H1 (cell line): ENCODE results near the gene RASAL1. TPM values are rescaled to one million over a fixed set of nuclear protein-coding genes. Genes with fewer than 3 reads are reported as not detected.

ENCODE experiments used
- ASH2L ChIP-seq: fragments of 200-600, 300-600 bp; sonication (generic); IDR thresholded peaks from one replicate; pipeline ENCODE4 v1.7.1; 2017; ENCODE audit warnings: low read length
- BRCA1 ChIP-seq: IDR thresholded peaks from 2 replicates; pipeline ENCODE4 v1.6.1; 2012; ENCODE audit warnings: low read depth, low read length, improper control_type of control experiment
- CBX5 ChIP-seq: fragments of 300-800, 300-1000 bp; sonication (generic); IDR thresholded peaks from 2 replicates; pipeline ENCODE4 v1.7.1; 2016; ENCODE audit warnings: antibody characterized with exemption, low read length, low read depth
- EP300 ChIP-seq, 2 experiments: IDR thresholded peaks; 1 replicate in 1 of 2; 2 replicates in 1 of 2; pipeline ENCODE4 v1.6.1; 2011 to 2012; ENCODE audit warnings: low read depth in 2 of 2, low read length in 2 of 2, mild to moderate bottlenecking in 2 of 2, borderline replicate concordance in 1 of 2, inconsistent platforms in 1 of 2, moderate library complexity in 1 of 2
- TBP ChIP-seq: IDR thresholded peaks from 2 replicates; pipeline ENCODE4 v1.6.1; 2011; ENCODE audit warnings: low read depth, low read length, improper control_type of control experiment
- polyA plus RNA-seq, 7 experiments: library from polyadenylated mRNA; depleted of rRNA in 3 of 7; stranded (reverse) in 5 of 7; unstranded in 2 of 7; fragments of >200 nt in 5 of 7; fragments of 200-250 nt in 2 of 7; gene quantifications; 1 replicate in 5 of 7; 2 replicates in 1 of 7; 4 replicates in 1 of 7; pipeline versions ENCODE4 v1.2.1 to v1.2.3, GENCODE V29; 2011 to 2013; ENCODE audit warnings: missing spikeins in 2 of 7, mixed read lengths in 2 of 7
- total RNA-seq: library from RNA; stranded (reverse); fragmentation: NEBNext Ultra II Directional; extraction: Animal tissue kit (Norgen Biotek cat#: 25700); gene quantifications from 2 replicates; pipeline ENCODE4 v1.2.1, GENCODE V29; 2021
- TF ChIP-seq, protein P1 (sequence below): fragments of 300-600 bp; sonication (generic); IDR thresholded peaks from 2 replicates; pipeline ENCODE4 v1.7.1; 2012; ENCODE audit warnings: low read length, moderate library complexity, mild to moderate bottlenecking, inconsistent platforms; ENCODE audit not compliant: insufficient replicate concordance

RASAL1 gene
- total and polyA plus RNA-seq, 2 of the 8 experiments (the other 6 are each of a cell fraction or from before 2014, with no cell fraction given), result 3.7 to 5.0 TPM

DNA sequence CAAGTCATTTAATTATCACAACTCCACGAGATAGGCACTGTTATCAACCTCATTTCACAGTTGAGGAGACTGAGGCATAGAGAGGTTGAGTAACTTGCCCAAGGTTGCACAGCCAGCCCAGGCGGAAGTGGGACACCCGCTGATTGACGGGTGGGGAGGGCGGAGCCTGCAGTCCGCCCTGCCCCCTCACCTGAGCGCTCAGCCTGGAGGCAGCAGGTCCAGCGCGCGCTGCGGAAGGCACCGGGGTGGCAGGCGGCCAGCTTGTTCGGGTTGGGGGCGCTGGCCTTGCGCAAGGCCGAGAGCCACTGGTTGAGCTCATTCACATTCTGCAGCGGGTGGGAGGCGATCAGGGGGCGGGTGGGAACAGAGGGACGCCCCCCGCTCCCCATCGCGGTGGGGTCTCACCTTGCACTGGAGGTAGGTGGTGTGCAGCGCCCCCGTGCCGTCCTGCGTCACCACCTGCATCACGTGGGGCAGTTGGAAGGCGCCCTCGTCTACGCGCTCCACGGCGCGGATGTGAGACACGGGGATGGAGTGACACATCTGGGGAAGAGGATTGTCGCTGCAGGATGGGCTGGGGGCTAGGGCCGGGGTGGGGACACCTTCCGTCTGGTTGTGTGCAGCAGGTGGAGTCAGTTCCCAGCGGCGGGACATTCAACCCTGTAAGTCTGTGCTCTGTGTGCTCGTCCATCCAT is 31.7 kb downstream of the RASAL1 start (continued):
- peak; percentile 54 for TF ChIP-seq ASH2L
- TF ChIP-seq, protein P1, sequence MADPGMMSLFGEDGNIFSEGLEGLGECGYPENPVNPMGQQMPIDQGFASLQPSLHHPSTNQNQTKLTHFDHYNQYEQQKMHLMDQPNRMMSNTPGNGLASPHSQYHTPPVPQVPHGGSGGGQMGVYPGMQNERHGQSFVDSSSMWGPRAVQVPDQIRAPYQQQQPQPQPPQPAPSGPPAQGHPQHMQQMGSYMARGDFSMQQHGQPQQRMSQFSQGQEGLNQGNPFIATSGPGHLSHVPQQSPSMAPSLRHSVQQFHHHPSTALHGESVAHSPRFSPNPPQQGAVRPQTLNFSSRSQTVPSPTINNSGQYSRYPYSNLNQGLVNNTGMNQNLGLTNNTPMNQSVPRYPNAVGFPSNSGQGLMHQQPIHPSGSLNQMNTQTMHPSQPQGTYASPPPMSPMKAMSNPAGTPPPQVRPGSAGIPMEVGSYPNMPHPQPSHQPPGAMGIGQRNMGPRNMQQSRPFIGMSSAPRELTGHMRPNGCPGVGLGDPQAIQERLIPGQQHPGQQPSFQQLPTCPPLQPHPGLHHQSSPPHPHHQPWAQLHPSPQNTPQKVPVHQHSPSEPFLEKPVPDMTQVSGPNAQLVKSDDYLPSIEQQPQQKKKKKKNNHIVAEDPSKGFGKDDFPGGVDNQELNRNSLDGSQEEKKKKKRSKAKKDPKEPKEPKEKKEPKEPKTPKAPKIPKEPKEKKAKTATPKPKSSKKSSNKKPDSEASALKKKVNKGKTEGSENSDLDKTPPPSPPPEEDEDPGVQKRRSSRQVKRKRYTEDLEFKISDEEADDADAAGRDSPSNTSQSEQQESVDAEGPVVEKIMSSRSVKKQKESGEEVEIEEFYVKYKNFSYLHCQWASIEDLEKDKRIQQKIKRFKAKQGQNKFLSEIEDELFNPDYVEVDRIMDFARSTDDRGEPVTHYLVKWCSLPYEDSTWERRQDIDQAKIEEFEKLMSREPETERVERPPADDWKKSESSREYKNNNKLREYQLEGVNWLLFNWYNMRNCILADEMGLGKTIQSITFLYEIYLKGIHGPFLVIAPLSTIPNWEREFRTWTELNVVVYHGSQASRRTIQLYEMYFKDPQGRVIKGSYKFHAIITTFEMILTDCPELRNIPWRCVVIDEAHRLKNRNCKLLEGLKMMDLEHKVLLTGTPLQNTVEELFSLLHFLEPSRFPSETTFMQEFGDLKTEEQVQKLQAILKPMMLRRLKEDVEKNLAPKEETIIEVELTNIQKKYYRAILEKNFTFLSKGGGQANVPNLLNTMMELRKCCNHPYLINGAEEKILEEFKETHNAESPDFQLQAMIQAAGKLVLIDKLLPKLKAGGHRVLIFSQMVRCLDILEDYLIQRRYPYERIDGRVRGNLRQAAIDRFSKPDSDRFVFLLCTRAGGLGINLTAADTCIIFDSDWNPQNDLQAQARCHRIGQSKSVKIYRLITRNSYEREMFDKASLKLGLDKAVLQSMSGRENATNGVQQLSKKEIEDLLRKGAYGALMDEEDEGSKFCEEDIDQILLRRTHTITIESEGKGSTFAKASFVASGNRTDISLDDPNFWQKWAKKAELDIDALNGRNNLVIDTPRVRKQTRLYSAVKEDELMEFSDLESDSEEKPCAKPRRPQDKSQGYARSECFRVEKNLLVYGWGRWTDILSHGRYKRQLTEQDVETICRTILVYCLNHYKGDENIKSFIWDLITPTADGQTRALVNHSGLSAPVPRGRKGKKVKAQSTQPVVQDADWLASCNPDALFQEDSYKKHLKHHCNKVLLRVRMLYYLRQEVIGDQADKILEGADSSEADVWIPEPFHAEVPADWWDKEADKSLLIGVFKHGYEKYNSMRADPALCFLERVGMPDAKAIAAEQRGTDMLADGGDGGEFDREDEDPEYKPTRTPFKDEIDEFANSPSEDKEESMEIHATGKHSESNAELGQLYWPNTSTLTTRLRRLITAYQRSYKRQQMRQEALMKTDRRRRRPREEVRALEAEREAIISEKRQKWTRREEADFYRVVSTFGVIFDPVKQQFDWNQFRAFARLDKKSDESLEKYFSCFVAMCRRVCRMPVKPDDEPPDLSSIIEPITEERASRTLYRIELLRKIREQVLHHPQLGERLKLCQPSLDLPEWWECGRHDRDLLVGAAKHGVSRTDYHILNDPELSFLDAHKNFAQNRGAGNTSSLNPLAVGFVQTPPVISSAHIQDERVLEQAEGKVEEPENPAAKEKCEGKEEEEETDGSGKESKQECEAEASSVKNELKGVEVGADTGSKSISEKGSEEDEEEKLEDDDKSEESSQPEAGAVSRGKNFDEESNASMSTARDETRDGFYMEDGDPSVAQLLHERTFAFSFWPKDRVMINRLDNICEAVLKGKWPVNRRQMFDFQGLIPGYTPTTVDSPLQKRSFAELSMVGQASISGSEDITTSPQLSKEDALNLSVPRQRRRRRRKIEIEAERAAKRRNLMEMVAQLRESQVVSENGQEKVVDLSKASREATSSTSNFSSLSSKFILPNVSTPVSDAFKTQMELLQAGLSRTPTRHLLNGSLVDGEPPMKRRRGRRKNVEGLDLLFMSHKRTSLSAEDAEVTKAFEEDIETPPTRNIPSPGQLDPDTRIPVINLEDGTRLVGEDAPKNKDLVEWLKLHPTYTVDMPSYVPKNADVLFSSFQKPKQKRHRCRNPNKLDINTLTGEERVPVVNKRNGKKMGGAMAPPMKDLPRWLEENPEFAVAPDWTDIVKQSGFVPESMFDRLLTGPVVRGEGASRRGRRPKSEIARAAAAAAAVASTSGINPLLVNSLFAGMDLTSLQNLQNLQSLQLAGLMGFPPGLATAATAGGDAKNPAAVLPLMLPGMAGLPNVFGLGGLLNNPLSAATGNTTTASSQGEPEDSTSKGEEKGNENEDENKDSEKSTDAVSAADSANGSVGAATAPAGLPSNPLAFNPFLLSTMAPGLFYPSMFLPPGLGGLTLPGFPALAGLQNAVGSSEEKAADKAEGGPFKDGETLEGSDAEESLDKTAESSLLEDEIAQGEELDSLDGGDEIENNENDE, result no peak
- TF ChIP-seq EP300 (IDR thresholded peaks at IDR 0.05; ENCODE audit: borderline replicate concordance in 1 of 2, low read depth in 2 of 2, low read length in 2 of 2), result no peak
- TF ChIP-seq BRCA1, result no peak
- TF ChIP-seq TBP, result 0 out of 2 replicates have a peak, but pooled peaks have one; percentile 32
- TF ChIP-seq CBX5, result no peak
